Activated T-cell treated with anti-CD3 and anti-CD28 coated beads for 48 hours (primary cell): Measurements from ENCODE around the gene CDHR5.
"Not testable (repeated sequence)": the region's sequence is repeated elsewhere in the genome, so short reads cannot be mapped to it uniquely, and the experiment has no call there.

ENCODE experiments used
- DNase-seq: peaks from one replicate; pipeline ENCODE4 v3.0.0-alpha.2; 2020; ENCODE audit warnings: low read depth

The CDHR5 gene

GRCh38 chr11:586376-587316 lies 38.1 kb downstream of the CDHR5 start:
- DNase-seq: no peak

- no peak for DNase-seq
Measured at GRCh38 chr11:584287-584686, 40.5 kb downstream of the CDHR5 start.

GRCh38 chr11:581752-582151 lies 43.0 kb downstream of the CDHR5 start:
- DNase-seq: no peak

GRCh38 chr11:581342-581741 lies 43.4 kb downstream of the CDHR5 start:
- DNase-seq: no peak

- no peak for DNase-seq
Measured at GRCh38 chr11:579830-580601, 44.7 kb downstream of the CDHR5 start.

- DNase-seq: no peak
Measured at GRCh38 chr11:578276-579035, 46.3 kb downstream of the CDHR5 start.

- no peak for DNase-seq
Measured at GRCh38 chr11:577611-577894, 47.2 kb downstream of the CDHR5 start.

- DNase-seq: no peak
Measured at GRCh38 chr11:576811-577610, 47.7 kb downstream of the CDHR5 start.

GRCh38 chr11:575996-576768 lies 48.6 kb downstream of the CDHR5 start, which contains the start of gene PHRF1:
TSS of gene PHRF1 (plus strand) at chr11:576470. CDS start at chr11:581513, 5,043 bp downstream.
- DNase-seq: peak; percentile 89

GRCh38 chr11:575313-575995 lies 49.3 kb downstream of the CDHR5 start:
- no peak for DNase-seq

GRCh38 chr11:574632-575312 lies 50.0 kb downstream of the CDHR5 start:
- DNase-seq: no peak

GRCh38 chr11:574031-574570 lies 50.7 kb downstream of the CDHR5 start:
- DNase-seq: not testable (repeated sequence)

GRCh38 chr11:573146-573759 lies 51.5 kb downstream of the CDHR5 start:
- no peak for DNase-seq

GRCh38 chr11:571802-572185 lies 53.0 kb downstream of the CDHR5 start:
- no peak for DNase-seq

GRCh38 chr11:569158-569885 lies 55.4 kb downstream of the CDHR5 start:
- DNase-seq: no peak

GRCh38 chr11:568306-569157 lies 56.2 kb downstream of the CDHR5 start:
- peak; percentile 98 for DNase-seq

GRCh38 chr11:567629-568292 lies 57.0 kb downstream of the CDHR5 start:
- DNase-seq: no peak
